ENCODE results near the gene PELI2.
A peak's percentile ranks its signal among the peaks of the same experiment; 100 is the strongest.

Gene PELI2

DNA sequence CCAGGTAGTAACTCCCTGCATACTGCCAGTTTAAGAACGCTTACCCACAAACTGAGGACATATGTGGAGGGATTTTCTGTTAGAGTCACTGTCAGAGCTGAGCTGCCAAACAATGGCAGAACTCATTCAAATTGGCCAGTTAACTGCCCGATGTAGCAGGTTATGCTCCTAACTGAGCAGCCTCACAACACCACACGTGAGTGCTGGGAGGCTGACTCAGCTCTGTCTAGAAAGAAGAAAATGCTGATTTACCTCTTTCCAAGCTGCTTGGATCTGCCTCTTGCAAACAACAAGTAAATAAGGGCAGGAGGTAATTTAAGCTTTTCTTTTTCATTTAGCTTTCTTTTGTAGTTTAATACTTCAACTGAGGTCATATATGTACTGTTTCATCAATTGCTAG, 195.6 kb downstream of the PELI2 start:
- DNase-seq, result no peak

DNA sequence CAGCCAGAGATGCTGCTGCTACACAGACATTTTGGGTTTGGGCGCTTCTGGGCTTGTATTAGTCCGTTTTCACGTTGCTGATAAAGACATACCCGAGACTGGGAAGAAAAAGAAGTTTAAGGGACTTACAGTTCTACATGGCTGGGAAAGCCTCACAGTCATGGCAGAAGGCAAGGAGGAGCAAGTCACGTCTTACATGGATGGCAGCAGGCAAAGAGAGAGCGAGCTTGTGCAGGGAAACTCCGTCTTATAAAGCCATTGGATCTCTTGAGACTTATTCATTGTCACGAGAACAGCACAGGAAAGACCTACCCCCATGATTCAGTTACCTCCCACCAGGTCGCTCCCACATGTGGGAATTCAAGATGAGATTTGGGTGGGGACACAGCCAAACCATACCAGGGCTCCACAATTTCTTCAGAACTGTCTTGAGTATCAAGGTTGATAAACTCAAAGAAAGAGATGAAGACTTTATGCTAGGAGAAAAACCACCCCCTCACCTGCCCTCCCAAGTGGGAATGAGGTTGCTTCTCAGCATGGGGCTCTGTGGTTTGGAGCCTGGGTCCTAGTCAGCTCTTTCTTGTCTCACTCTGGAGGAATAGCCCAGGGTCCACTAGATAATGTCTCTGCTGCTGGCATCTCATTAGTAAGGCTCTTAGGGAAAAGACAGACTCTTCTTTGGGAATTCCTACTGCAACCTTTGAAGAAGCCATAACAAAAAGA, 200.3 kb downstream of the PELI2 start:
- no peak for DNase-seq

GRCh38 chr14:56321861-56322260, 203.7 kb downstream of the PELI2 start:
- DNase-seq, result no peak

GRCh38 chr14:56322531-56322930, 204.3 kb downstream of the PELI2 start:
- DNase-seq, result no peak

GRCh38 chr14:56324454-56324853, 206.2 kb downstream of the PELI2 start:
- no peak for DNase-seq

DNA sequence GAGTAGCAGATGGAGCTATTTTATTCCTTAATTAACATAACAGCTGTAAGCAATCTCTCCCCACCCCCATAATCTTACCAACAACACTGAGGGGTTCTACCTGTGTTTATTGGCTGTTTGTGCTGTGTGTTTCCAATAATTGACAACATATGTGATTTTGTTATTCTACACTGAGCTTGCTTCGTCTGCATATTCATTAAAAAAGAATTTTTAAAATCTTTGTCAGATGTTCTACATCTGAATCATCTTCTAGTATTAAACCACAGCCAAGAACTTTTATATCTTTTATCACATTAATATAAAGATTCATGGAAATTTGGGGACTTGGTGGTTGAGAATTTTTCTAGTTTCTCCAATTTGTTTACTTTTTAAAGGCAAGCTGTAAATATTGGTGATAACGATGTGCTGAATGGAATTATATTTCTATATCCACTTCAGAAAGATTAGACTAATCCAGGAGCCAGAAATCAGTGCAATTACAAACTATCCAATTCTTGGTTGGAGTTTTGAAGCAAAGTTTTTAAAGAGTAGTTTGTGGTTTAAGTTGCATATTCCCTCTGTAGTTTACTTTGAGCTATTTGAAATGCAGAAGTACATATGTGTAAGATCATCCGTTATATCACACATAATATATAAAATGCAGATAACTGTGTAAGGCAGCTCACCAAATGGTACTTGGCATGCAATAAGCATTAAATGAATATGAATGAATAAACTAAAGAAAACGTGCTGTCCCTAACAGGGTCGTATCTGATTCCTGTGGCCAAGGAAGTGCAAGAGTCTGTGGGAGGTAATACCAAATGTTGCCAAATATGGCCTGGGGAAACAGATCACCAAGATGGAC, 206.9 kb downstream of the PELI2 start:
- DNase-seq, result peak; percentile 8

- DNase-seq, result no peak
Observed at GRCh38 chr14:56328021-56328420, 209.8 kb downstream of the PELI2 start.

DNA sequence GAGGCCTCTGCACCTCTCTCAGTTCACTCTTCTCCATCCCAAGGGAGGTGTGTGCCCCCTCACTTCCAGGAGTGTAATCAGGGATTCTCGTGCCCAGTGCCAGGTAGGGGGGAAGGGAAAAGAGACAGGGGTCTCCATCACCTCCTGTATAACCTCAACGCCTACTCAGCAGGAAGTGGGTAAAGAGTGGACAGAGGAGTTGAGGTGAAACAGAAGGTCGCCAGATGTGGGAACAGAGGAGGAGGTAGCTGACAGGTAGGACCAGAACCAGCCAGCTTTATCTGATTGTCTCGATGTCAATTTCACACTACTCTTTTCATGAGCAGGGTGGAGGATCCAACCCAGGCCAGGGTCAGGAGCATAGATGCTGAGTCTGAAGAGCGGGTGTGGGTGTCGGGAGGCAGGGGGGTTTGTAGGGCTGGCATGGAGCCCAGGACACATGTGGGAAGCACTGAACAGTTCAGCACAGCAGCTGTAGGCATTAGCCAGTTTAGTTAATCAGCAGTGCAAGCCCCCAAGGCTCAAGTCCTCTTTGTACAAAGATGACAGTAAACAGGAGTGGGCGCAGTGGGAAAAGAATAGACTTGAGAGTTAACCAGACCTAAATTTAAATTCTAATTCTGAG, 213.5 kb downstream of the PELI2 start:
- DNase-seq, result no peak

- peak; percentile 89 for DNase-seq
Observed at GRCh38 chr14:56333359-56334292, 215.4 kb downstream of the PELI2 start.

- DNase-seq, result peak; percentile 26
Observed at GRCh38 chr14:56334458-56334857, 216.2 kb downstream of the PELI2 start.

DNA sequence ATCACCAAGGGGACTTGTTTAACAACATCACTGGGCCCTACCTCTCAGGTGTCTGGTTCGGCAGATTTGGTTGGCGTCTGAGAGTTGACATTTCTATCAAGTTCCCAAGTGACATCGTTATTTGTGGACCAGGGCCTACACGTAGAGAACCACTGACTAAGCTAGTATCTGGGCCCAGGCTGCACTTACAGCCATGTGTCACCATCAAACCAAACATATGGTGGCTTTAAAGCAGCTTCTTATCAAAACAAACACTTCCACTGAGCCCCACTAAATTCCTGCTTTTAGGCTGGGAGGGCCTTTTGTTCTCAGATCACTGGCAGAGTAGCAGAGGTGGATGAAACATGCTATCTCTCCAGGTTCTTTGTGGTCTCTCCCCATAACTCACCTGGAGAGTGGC, 220.5 kb downstream of the PELI2 start:
- DNase-seq, result no peak

DNA sequence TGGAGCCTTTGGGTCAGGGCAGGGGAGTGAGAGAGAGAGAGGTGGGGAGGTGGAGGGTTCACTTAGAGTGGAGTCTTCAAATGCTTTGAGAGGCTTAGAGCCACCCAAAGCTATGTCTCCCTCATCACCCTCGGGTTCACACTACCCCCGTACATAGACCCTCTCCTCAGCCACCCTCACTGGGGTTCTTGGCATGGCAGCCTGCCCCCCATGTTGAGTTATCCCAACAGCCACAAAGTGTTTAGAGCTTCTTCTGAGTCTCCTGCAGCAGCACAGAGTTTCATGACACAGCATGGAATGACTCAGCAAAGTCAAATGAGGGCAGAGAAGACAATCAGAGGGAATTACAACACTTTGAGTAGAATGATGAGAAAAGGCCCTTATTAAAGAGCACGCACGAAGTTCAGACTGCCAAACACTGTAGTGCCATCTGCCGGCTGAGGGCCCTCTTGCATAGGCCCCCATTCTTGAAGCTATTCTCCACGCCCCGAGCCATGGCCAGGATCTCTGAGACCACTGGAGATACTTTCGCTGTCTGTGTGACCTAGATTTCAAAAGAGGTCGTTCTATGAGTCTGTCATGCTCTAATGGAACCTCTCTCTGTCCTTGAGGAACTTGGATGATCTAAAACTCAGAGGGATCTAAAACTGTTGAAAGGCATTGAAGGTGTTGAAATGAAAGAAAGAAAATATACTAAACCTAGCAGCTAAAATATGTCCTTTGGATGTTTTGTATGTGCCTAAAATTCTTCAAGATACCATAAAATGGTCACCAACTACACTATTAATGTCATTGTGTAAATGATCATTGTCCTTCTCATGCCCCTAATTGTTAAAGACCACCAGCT, 221.9 kb downstream of the PELI2 start:
- peak; percentile 98 for DNase-seq

GRCh38 chr14:56340932-56341331, 222.7 kb downstream of the PELI2 start:
- no peak for DNase-seq

GRCh38 chr14:56341766-56342493, 223.7 kb downstream of the PELI2 start:
- DNase-seq, result peak; percentile 42

DNA sequence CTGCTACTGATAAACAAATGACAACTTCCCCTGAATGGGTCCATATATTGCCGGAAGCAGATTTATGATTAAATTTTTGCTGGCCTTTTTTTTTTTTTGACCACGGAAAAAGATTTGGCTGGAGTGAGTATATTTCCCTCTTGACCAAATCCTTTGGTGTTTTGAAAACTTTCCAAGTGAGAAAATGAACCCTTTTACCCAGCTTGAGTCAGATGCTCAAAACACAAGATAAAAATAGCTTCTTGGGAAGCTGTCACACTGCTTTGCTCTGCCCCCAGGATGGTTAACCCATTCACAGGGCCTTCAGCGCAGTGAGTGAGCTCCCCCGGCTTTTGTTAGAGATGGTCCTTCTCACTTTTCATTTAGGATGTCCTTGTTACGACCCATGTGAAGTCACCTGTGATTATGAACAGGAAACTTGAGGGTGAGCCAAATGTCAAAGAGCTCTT, 224.3 kb downstream of the PELI2 start:
- DNase-seq, result peak; percentile 70

GRCh38 chr14:56349960-56350359, 231.7 kb downstream of the PELI2 start:
- no peak for DNase-seq

Data from HCEC 1CT (cell line).